Endometrial microvascular endothelial cells (primary cell): ENCODE data around the gene SLC9C1. TPM values are rescaled to one million over a fixed set of nuclear protein-coding genes. Genes with fewer than 3 reads are reported as not detected.

Source experiments
- in situ Hi-C: cut with HindIII; loops from 2 replicates; pipeline ENCODE4 v1.10.0; 2017; ENCODE audit warnings: low sequenced_read_pairs, low pct_unique_long_range_greater_than_20kb; ENCODE audit errors: inconsistent ontology term
- total RNA-seq: library from RNA; depleted of rRNA; stranded (reverse); fragments of >200 nt; gene quantifications from one replicate; pipeline ENCODE4 v1.2.3, GENCODE V29; 2015; ENCODE audit errors: inconsistent ontology term

SLC9C1 gene
- total RNA-seq, 1 donor from 2014 or later: not detected

DNA sequence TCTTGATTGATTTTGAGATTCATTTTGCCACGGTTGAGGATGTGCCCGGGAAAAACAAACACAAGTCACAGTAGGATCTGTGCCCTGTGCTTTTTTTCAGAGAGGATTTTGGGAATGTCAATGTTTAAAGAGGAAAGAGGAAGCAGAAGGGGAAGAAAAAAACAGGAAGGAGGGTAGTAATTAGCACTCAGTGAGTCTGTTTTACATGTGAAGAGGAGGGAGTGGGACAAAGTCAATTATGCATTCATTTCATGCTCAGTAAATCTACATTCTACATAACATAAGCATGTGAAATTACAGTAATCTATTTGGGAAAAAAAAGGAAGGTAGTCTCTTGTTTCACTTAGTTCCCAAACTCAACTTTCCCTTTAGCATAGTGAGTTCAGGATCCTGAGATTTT, 20.6 kb upstream of the SLC9C1 start:
- in situ Hi-C loops: loop anchor here (25.0 kb wide), 1 partner anchor 198 kb away; no protein-coding TSS in a partner anchor

- in situ Hi-C loops: loop anchor here (25.0 kb wide), 1 partner anchor 204 kb away; no protein-coding TSS in a partner anchor
Observed at GRCh38 chr3:112308151-112308911, 14.3 kb upstream of the SLC9C1 start.

- in situ Hi-C loops: loop anchor here (25.0 kb wide), 1 partner anchor 205 kb away; no protein-coding TSS in a partner anchor
Observed at GRCh38 chr3:112307557-112307956, 13.5 kb upstream of the SLC9C1 start.

DNA sequence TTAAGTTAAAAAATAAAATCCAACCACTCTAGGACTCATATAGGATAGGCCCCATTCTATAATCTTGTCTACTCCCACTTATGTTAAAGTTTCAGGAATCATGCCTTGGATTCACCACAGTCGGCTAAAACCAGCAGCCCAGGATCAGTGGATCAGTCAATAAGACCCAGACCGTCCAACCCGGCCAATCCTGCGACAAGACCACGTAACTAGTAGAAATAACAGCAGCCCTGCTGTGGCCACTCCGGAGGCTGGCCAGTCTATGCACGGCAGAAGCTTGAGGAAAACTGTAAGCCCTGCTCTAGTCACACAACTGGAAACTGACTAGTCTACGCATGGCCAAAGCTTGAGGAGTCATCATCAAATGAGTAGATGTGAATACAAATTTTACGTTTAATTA, 12.8 kb upstream of the SLC9C1 start:
- in situ Hi-C loops: loop anchor here (25.0 kb wide), 1 partner anchor 205 kb away; no protein-coding TSS in a partner anchor

GRCh38 chr3:112304611-112305010, 10.6 kb upstream of the SLC9C1 start:
- in situ Hi-C loops: loop anchor here (25.0 kb wide), 1 partner anchor 208 kb away; no protein-coding TSS in a partner anchor

DNA sequence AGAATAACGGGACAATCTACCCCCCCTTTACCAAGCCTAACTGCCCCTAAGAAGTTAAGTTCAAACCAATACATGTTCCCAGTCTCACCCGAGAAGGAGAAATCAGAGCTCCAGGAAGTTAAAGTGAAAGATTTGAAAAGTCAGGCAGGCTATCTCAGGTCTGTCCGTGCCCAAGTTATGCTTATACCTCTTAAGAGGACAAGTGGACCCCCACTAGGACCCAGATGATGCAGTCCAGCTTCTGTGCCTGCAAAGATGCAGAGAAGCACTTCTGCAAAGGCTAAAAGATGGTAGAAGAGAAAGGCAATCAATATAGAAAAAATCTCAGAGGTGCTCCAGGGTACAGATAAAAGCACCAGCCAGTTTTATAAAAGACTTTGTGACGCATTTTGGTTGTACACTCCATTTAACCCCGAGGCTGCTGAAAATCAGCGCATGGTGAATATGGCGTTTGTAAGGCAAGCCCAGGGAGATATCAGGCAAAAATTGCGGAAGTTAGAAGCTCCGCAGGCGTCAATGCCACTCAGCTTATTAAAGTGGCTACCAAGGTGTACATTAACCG, 9.8 kb upstream of the SLC9C1 start:
- in situ Hi-C loops: loop anchor here (25.0 kb wide), 1 partner anchor 208 kb away; no protein-coding TSS in a partner anchor

- in situ Hi-C loops: loop anchor here (25.0 kb wide), 1 partner anchor 209 kb away; no protein-coding TSS in a partner anchor
Observed at GRCh38 chr3:112302881-112303763, 9.1 kb upstream of the SLC9C1 start.

DNA sequence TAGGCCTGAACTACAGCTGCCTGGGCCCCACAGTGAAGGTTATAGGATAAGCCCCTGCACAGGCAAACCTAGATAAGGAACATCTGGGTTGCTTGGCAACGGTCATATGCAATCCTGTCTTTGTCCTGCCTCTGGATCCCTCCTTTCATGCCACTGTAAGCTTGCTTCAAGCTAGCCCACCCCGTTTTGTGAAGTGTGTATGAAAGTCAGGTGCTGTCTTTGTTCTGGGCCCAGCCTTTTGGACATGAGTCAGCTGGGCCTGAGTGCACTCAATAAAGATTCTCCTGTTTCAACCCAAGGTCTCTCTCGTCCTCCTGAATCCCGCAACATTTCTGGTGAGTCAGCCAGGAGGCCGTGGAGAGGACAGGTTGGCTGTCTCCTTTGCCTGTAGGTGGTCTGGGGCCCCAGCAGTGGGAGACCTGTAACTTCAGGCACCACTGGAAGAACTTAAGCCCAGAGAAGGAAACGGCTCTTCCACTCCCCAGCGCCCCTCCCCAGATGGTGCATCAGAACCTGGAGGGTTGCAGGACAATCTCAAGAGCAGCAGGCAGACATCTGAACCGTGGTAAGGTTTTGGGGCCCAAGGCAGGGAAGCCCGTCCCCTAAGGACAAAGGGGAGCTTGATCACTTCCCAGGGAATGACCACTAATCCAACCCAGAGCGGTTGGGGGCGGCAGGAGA, 8.3 kb upstream of the SLC9C1 start:
- in situ Hi-C loops: loop anchor here (25.0 kb wide), 1 partner anchor 210 kb away; no protein-coding TSS in a partner anchor

DNA sequence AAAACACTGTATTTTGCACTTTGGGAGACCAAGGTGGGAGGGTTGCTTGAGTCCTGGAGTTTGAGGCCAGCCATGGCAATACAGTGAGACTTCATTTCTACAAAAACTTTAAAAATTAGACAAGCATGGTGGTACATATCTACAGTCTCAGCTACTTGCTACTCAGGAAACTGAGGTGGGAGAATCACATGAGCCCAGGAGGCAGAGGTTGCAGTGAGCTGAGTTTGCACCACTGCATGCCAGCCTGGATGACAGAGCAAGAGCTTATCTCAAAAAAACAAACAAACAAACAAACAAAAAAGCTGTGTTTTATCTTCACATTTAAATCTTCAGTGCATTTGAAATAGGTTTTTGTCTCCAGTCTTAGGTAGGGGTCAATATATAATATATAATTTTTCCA, 4.8 kb upstream of the SLC9C1 start:
- in situ Hi-C loops: no loop called here

DNA sequence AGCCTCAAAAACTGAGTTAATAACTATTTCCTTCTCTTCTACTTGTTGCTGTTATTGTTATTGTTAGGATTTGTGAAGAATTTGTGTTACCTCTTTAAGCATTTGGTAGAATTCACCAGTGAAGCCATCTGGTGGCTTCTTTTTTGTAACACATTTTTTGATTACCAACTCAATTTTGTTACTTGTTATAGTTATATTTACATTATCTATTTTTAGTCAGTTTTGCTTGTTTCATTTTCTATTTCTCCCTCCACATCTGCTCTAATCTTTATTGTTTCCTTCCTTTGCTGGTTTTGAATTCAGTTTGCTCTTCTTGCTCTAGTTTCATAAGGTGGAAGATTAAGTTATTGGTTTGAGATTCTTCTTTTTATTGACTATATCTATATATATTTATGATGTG, 3.7 kb upstream of the SLC9C1 start:
- in situ Hi-C loops: no loop called here

DNA sequence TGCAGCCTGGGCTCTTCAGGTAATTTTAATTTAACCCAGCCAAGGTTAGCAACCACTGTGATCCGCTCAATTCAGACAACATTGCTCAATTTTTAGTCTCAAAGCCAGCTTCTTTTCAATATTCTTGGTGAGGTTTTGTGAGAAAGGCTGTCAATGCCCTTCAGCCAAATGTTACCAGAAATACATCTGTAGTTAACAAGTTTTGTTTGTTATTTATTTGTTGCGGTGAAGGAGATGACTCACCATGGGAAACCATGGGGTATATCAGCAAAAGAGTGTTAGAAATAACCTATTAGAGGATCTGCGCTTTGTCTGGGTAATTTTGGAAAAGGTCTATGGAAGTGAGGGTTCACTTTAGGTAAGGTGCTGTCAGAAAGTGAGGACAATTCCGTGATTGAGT, 5.0 kb downstream of the SLC9C1 start:
- in situ Hi-C loops: no loop called here

GRCh38 chr3:112280266-112280665, 13.8 kb downstream of the SLC9C1 start:
- in situ Hi-C loops: no loop called here

DNA sequence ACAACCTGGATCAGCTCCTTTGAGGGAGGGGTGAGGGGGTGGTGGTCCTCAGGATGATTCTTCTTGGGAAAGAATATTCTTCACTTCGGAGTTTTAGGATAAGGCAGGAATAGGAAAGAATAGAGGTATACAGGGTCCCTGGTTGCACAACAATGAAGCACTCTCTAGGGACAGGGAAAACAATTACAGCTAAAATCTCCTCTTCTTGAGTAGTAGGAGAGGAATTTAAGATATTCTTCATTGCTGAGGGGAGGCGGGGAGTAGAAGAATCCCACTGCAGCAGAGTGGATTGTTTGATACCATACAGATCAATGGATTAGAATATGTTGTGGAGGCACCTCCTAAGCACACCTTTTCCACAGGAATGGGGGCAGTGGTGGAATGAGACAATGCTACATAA, 20.5 kb downstream of the SLC9C1 start:
- in situ Hi-C loops: no loop called here

DNA sequence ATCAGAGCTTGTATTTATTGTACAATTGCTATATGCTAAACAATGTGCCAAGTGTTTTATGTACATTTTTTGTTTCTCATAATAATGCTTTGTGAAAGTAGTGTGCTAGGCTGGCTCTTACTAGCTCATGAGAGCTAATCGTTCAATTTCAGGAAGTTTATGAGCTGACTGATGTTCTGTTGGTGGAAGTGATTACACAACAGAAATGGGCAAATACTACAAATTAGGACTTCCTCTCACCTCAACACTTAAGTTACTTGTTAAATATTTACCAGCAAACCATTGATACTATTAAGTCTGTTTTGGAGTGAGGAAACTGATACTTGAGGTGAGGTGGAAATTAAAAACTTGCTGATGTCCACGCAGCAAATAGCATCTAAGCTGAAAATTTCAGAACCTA, 32.3 kb downstream of the SLC9C1 start:
- in situ Hi-C loops: no loop called here

GRCh38 chr3:112260563-112260962, 33.5 kb downstream of the SLC9C1 start:
- in situ Hi-C loops: no loop called here

GRCh38 chr3:112253301-112253971, 40.6 kb downstream of the SLC9C1 start:
- in situ Hi-C loops: no loop called here

GRCh38 chr3:112247900-112248299, 46.1 kb downstream of the SLC9C1 start:
- in situ Hi-C loops: no loop called here

DNA sequence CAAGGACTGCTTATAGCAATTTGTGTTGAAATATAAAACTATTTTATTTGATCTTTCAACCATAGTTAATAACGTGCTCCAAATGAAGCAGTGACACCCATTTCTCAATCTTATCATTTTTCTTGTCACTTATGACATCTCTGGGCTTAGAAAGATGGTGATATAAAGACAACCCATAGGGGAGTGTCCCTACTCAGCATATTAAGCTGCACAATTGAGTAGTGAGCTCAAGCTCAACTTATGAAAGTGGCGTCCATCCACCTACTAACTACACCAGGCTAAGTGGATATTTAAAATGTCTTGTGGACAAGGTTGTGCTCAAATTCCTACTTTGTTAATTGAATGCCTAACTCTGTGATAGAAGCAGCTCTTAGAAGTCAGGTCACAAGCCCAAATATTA, 46.7 kb downstream of the SLC9C1 start:
- in situ Hi-C loops: no loop called here
